NCI-H128 (cell line): Measurements from ENCODE around the gene GALNT18.
A peak's percentile ranks its signal among the peaks of the same experiment; 100 is the strongest.

Experiments used
- DNase-seq: peaks from one replicate; lab custom pipeline; 2025; ENCODE audit not compliant: unreplicated experiment; lab: John Stamatoyannopoulos, UW

Gene GALNT18

DNA sequence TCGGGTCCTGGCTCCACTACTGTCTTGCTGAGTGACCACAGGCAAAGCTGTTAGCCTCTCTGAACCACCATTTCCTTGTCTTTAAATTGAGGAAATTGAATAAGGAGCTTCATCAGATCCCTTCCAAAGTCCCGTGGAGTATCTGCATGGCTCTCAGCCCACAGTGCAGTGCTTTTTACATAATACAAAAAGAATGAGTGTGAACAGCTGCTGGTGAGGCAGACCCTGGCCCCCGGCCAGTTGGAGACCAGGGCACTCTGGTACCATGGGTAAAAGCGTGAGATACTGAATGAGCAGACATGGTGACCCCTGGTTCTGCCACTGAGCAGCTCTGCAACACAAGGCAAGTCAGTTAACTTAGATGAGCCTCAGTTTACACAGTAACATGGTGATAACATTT lies 86.8 kb downstream of the GALNT18 start:
- DNase-seq = no peak

DNA sequence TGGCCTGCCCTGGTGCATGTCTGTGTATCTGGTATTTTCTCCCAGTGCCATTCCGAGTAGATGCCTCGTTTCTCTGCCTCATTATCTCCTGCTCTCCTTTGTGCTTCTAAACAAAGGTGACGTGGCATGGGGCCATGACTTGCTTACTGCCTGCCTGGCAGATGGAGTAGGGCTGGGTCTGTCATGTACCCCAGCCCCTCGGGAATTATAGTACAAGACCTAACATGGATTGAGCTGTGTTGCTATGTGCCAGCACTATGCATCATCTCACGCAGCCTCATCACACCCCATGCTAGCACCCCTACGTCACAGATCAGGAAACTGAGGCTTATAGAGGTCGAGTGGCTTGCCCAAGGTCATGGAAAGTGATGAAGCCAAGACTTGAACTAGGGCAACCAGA lies 88.1 kb downstream of the GALNT18 start:
- no peak for DNase-seq

DNA sequence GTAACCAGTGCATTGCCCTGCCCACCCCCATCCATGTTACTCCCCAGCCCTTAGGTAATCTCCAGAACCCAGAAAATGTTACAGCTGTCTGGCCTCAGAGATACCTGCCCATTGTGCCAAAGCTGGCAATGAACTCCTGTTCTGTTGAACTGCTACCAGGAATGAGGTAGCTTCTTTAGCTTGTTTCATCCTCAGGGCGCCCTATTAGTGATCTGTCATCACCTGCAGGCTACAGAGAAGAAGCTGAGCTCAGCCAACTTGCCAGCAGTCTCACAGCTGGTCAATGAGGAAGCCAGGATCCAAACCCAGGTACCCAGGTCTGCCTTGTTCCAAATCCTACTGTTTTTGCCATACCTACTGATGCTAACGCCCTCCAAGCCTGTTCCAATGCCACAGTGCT lies 88.7 kb downstream of the GALNT18 start:
- no peak for DNase-seq

DNA sequence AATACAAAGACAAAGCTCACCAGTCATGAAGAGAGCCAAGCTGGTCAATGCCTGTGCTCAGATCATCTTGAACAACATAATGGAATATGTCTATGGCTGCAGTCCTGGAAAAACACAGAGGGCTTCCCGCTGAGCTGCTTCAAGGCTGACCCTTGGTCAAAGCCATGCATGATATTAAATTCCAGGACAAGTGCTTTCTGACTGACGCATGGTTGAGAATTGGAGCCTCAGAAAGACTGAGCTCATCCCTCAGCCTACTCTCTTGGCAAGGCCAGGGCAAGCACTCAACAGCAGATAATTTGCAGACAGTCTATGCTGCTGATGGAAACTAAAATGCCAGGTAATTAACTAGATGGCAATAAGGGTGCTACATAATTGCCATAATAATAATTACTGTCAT lies 89.2 kb downstream of the GALNT18 start:
- no peak for DNase-seq

DNA sequence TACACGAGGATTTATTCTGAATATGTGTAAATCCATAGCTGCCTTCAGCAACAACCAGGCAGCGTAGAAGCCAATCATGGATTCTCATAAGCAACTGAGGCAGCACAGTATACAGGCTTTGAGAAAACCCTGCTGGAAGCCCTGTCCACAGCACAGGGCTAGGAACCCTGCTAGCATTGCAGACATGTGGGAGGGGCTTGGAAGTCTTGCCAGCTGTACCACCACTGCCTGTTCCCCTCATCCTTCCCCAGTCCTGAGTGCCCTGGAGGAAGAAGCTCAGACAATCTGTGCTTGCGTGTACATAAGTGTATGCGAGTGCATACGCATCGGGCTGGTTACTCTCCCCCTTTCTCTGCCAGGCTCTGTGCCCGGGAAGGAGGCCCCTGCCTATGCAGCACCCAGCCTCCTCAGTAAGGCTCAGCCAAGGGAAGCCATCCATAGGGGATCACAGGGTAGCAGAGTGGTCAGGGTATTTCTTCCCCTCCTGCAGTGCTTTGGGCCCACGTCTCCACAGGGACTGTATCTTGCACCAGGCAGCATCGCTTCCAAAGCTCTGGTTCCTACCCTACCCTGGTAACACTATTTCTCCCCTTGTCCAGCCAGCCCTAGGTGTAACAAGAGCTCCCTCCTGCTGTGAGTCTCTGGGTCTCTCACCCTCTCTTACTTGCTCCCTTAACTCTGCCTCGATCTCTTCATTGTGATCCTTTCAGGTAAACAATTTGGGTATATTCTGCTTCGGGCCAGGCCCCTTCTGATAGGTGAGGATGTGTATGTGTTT lies 90.5 kb downstream of the GALNT18 start:
- no peak for DNase-seq

DNA sequence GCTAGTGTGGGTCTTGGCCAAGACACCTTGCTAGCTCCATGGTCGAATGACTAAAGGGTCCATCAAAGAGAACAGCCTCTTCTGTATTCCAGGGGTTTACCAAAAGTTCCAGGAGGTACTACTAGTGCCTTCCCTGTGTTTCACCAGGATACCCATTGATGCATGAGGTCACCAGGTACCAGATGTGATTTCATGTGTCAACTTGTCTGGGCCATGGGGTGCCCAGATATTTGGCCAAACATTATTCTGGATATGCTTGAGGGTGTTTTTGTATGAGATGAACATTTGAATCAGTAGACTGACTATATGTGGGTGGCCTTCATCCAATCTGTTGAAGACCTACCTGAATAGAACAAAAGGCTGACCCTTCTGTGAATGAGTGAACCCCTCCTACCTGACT lies 92.8 kb downstream of the GALNT18 start:
- DNase-seq = no peak

DNA sequence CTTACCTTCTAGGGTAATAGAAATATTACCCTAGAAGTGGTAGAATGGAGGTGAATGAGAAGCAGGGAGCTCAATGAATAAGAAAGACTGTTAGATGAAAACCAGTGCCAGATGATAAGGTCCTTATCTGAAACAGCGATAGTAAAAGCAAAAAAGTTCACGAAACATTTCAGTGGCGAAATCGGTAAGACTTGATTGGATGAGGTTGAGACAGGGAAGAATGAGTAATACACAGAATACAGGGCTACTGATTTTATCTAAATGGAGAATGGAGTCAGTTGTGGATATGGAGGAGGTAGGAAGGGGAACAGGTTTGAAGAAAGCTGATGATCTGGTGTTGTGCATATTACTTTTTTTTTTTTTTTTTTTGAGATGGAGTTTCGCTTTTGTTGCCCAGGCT lies 96.5 kb downstream of the GALNT18 start:
- DNase-seq = no peak

DNA sequence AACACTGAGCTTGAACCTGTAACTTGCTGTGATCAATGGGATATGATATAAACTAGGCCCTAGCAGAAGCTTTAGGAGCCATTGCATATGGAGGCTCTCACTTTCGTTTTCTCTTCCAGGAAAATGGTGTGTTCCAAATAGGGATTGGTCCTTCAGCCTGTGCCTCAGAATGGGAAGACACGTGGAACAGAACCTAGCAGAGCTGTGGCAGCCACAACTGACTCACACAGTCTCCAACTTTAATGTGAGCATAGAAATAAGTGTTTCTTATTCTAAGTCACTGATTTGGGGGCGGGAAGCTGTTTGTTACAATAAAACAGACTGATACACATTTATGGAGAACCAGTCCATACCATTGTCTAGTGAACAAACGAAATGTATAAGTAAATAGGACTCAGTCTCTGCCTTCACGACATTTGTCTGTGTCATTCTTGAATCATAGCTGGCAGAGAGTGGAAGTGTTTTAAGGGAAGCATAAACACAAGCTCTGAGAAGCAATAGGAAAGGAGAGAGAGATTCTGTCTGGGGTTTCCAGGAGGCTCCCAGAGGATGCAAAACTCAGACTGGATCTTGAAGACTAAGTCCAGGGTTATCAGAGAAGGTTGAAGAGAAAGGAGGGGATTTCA lies 97.3 kb downstream of the GALNT18 start:
- DNase-seq = no peak

DNA sequence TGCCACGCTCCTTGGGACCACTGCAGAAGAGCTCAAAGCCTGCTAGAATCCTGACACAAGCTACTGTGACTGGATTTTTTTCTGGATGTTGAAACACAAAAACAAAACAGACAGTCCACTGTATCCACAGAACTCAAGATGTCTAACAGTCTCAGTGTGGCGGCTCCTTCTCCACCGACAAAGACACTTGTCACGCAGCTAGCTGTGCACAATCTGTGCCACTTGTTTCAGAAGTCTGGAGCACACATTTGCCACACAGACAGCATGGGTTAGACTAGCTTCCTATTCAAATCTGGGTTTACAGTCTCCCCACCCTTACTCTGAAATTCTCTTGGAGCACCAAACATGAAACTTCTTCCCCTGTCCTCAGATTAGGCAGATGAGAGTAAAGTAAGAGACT lies 99.2 kb downstream of the GALNT18 start:
- no peak for DNase-seq

DNA sequence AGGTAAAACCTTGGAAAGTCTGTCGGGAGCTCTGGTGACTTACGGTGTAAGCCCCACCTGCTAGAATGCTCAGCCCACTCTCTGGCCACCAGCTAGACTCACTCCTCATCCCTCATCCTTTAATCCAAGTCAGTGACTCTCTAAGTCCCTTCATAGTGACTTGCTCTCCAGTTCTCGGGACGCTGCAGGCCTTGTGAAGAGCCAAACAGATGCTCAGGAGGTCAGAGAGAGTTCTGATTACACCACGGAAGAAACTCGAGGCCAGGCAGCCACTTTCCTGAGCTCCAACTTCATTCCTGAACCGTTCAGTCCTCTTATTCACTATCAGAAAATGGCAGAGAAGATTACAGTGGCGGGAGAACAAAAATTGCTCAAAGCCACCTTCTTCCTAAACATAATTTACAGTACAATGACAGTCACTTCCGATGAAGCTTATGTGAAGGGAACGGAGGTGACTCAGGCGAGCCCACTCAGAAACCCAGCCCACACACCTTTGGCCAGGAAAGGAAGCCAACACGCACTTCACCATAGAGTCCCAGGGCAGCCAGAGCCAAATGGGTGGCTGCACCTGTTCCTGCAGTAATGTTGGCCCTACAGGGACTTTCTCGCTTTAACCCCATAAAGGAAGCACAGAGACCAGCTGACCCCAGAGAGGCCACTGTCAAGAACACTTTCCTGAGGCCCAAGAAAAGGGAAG lies 100.4 kb downstream of the GALNT18 start:
- DNase-seq = no peak

DNA sequence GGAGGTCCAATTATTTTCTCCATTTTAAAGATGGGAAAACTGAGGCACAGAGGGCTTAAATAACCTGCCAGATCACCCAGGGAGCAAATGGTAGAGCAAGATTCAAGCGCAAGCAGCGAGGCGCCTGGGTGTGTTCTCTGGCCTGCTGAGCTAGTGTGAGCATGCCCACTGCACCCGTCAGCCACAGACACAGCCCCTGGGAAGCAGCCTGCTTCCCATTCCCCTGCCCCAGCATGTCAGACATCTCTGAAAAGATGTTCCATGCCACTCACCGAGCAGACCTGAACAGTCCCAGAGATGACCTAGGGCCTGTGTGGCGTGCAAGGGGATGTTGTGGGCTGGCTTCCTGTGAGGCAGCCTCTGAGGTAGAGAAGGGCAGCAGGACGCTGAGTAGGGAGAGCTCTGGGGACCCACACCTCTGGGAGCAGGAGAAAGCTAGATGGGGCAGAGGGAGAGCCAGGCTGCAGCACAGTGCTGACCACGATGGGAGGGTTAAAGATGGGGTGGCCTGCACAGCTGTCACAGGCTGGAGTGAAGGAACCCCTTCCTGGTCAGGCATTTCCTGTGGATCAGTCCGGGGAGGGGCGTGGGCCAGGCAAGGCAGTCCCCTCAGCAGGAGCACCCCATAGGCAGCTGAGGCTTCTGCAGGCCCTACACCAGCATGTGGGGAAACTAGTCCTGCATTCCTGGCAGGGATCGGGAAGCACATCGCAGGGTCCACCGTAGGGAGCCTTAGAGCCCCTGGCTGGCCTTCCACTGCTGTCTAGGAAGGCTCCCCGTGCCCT lies 101.4 kb downstream of the GALNT18 start:
- no peak for DNase-seq

DNA sequence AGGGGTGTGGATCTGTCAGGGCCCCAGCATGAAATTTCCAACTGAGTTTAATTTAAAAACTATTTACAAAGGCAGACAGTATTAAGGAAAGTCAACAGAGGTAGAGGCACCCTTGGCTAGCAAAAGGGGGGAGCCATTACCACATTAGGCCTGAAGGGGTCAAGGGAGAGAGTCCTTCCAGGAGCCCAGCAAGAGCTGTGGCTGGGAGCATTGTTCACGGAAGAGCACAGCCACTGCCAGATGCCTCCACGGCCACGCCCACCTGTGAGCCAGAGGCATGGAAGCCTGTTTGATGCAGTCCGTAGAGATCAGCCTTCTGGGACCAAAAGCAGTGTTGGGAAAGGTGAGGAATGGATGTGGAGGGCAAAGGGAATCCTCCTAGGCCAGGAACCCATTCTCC lies 102.6 kb downstream of the GALNT18 start:
- DNase-seq = no peak

DNA sequence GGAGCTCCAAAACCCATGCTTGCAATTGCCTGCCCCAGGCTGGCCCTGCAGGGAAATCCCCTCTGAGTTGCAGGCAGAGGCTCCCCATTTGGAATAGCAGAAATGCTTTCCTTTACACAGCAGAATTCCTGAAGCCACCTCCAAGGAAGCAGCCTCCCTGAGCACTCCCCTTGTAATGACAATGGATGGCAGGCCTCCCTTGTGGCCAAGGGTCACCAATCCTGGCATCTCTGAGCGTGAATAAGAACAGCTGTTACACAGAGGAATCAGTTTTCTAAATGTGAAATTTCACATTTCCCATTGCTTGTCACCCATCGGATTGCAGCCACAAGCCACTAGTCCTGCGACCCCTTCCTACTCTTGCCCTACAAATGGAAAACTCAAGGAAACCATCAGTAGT lies 107.6 kb downstream of the GALNT18 start:
- DNase-seq = no peak

DNA sequence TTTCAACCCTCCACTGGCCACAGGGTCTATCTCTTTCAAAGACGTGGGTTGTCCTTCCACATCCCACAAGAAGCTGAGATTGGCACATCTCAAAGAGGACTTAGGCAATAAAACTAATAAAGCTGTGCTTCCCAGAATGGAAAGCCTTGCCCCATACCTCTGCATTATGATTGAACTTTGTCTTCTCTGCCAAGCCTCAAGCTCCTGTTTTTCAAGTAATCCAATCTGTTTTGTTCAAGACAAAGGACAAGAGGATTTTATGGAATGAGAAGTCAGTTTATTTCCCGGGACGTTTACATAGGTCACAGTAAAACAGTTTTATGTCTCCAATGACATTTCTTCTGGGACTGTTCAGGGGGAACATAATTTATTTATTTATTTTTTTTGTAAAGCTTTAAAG lies 108.4 kb downstream of the GALNT18 start:
- DNase-seq = no peak

DNA sequence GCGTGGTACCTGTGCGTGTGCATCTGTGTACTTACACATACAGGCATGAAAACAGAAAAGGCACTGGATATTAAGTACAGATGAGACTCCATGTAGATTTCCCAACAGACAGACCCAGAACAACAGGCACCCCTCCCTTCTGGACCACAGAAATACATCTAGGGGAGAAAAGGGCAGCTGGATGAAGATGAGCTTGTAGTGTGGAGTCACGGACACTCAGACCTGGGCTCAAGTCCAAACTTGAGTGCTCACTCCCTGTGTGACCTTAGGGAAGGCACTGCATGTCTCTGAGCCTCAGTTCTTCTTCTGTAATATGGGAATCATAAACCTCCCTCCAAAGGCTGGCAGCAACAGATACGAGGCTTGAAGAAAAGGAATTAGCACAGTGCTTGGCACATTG lies 108.9 kb downstream of the GALNT18 start:
- no peak for DNase-seq

DNA sequence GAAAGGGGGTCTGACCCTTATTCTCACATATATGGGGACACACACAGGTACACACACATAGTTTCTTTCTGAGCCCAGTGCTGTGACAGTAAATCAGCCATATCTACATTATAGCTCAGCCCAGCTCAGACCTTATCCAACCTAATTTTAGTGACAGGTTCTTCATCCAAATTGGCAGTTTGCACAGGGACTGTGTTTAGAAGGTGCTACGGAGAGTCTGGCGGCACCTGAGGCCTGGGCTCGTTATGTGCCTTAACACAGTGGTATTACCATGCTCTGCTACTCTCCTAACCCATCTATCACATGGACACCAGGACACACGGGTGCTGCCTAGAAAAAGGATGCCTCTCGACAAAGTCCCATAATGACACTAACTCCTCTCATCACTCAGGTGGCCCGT lies 109.3 kb downstream of the GALNT18 start:
- DNase-seq = no peak

DNA sequence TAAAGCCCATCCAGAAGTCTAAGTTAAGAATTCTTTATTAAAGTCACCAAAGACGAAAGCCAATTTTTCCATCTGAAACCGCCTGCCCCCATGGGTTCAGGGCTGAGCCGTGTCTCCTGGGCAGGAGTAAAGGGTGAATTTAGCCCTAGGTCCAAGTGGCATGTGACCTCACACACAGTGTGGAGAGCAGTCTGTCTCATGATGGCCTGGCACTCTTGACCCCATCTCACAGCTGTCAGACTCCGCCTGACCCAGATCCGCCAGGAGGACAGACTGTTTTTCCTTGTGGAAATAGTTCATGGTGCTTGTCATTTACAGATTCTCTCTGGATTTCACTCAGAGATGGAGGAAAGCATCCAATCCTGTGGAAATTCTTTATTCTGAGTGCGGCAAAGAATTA lies 109.7 kb downstream of the GALNT18 start:
- DNase-seq = no peak

DNA sequence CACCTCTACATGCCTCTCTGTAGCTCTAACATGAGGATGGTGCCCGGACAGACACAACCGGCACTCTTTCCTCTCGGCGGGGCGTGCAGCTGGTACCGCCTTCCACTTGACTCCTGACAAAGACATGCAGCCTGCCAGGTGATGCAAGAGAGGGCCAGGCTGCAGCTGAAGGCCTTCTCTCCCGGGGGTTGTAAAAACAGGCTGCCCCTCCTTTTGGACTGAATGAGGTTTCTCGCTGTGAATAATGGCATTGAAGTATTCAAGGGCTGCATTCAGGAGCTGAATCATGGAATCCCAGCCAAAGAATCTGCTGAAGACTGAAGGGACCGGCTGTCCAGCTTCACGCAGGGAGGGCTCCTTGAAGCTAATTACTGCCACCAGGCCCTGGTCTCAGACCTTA lies 110.9 kb downstream of the GALNT18 start:
- DNase-seq = peak; percentile 88

DNA sequence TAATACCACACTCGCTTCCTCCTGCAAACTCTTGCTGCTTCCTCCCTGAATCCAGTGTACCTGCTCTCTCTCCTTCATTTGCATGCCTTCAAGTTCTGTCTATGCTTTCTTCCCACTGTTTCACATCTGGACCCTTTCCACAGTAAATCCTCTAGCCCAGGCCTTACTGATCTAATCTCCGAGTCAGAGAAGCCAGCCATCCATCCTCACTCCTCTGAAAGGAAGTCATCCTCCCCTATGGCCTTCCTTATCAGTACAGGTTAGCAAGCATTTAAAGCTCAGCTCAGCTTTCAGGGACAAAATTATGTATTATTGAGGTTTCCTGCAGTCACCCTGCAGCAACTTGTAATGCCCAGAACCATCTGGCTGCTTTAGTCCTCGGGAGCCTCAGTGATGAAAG lies 116.1 kb downstream of the GALNT18 start:
- no peak for DNase-seq

DNA sequence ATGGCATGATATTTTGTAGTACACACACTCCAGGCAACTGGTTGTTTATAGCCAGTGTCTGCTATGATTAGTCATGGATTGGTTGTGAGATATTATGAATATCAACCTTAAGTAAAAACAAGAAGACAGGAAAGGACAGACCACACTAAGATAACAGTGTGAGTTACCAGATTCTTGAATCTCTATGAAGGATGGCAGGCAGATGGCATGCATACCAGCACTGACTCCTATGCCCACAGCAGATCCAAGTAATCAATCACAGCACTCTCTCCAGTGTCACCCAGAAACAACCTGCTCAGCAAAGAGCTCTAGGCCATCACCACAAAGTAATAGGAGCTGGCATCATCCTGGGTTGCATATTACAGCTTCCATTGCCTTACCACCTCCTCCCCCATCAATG lies 116.6 kb downstream of the GALNT18 start:
- DNase-seq = no peak

DNA sequence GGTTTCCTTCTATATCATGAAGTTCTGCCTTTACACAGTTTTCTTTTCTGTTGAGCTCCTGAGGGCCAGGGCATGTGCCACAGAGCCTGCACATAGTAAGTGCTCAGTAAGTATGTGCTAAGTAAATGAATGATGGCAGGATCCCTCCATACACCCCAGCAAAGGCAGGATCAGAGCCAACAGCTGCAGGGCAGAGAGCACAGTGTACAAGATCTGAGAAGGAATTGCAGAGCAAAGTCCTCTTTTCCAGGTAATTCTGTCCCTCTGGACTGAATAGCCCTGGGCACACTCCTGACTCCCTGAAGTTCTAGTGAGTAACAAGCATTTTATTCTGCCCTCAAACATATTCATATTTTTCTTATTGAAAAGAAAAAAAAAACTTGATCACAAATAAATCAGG lies 117.7 kb downstream of the GALNT18 start:
- DNase-seq = no peak
